Measurements from ENCODE around the gene SLC25A19.
A peak's percentile ranks its signal among the peaks of the same experiment; 100 is the strongest.
"Not testable (repeated sequence)": the region's sequence is repeated elsewhere in the genome, so short reads cannot be mapped to it uniquely, and the experiment has no call there.

SLC25A19 gene

GRCh38 chr17:75301049-75301448, 11.8 kb upstream of the SLC25A19 start:
- no peak for DNase-seq

GRCh38 chr17:75300280-75300679, 11.0 kb upstream of the SLC25A19 start:
- no peak for DNase-seq

GRCh38 chr17:75295201-75296158, 6.2 kb upstream of the SLC25A19 start:
- no peak for DNase-seq

- DNase-seq: not testable (repeated sequence)
These were observed 3.7 kb upstream of the SLC25A19 start for GRCh38 chr17:75292810-75293448.

GRCh38 chr17:75289832-75290337, 652 bp upstream of the SLC25A19 start:
- no peak for DNase-seq

- DNase-seq: no peak
These were observed 491 bp downstream of the SLC25A19 start for GRCh38 chr17:75288770-75289114.

GRCh38 chr17:75288359-75288758, 874 bp downstream of the SLC25A19 start:
- no peak for DNase-seq

GRCh38 chr17:75287221-75287620, 2.0 kb downstream of the SLC25A19 start:
- DNase-seq: no peak

GRCh38 chr17:75285123-75285522, 4.1 kb downstream of the SLC25A19 start:
- DNase-seq: no peak

GRCh38 chr17:75280189-75280588, 9.0 kb downstream of the SLC25A19 start:
- not testable (repeated sequence) for DNase-seq

- no peak for DNase-seq
These were observed 11.6 kb downstream of the SLC25A19 start for GRCh38 chr17:75277664-75278071.

- DNase-seq: no peak
These were observed 15.1 kb downstream of the SLC25A19 start for GRCh38 chr17:75273977-75274708.

- DNase-seq: no peak
These were observed 16.4 kb downstream of the SLC25A19 start for GRCh38 chr17:75272848-75273184.

GRCh38 chr17:75271955-75272847, 17.0 kb downstream of the SLC25A19 start:
- no peak for DNase-seq

GRCh38 chr17:75271233-75271954, 17.8 kb downstream of the SLC25A19 start:
- peak; percentile 15 for DNase-seq

- no peak for DNase-seq
These were observed 18.3 kb downstream of the SLC25A19 start, which contains the start of gene MIF4GD for GRCh38 chr17:75270966-75271232. Gene MIF4GD, minus strand, starts transcription at chr17:75271231. Its CDS starts 1,036 bp downstream, at chr17:75270195.

GRCh38 chr17:75270218-75270965, 18.8 kb downstream of the SLC25A19 start:
- no peak for DNase-seq

GRCh38 chr17:75269844-75270217, 19.4 kb downstream of the SLC25A19 start:
- DNase-seq: no peak

- DNase-seq: no peak
These were observed 21.6 kb downstream of the SLC25A19 start for GRCh38 chr17:75267411-75268232.

GRCh38 chr17:75267153-75267410, 22.2 kb downstream of the SLC25A19 start:
- DNase-seq: no peak

Data from NCI-H748 treated with DMSO at 0.1 percent for 48 hours (cell line).